Measurements from ENCODE around the gene OR11H6.
"Not testable (repeated sequence)": the region's sequence is repeated elsewhere in the genome, so short reads cannot be mapped to it uniquely, and the experiment has no call there.

The OR11H6 gene, protein sequence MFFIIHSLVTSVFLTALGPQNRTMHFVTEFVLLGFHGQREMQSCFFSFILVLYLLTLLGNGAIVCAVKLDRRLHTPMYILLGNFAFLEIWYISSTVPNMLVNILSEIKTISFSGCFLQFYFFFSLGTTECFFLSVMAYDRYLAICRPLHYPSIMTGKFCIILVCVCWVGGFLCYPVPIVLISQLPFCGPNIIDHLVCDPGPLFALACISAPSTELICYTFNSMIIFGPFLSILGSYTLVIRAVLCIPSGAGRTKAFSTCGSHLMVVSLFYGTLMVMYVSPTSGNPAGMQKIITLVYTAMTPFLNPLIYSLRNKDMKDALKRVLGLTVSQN

DNA sequence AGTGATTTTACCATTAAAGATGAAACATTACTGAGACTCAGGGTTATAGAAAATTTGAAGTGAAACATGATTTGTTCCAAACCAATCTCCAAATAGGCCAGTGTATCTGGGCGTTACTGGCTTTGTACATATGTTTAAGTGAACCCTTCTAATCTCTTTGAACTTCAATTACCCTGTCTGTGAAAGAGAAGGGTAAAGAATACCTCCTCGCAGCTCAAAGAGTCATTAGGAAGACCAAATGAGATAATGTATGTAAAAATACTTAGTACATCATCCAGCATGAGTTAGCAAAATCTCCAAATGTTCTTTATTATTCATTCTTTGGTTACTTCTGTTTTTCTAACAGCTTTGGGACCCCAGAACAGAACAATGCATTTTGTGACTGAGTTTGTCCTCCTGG, at the start of gene OR11H6:
OR11H6 (plus strand) TSS at position 301 of the 400 bp plus-strand sequence; CDS start at position 301, 0 bp downstream.
- DNase-seq: no peak

DNA sequence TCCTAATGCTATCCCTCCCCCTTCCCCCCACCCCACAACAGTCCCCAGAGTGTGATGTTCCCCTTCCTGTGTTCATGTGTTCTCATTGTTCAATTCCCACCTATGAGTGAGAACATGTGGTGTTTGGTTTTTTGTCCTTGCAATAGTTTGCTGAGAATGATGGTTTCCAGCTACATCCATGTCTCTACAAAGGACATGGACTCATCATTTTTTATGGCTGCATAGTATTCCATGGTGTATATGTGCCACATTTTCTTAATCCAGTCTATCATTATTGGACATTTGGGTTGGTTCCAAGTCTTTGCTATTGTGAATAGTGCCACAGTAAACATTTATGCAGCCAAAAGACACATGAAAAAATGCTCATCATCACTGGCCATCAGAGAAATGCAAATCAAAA, 49.3 kb upstream of the OR11H6 start:
- DNase-seq: not testable (repeated sequence)

DNA sequence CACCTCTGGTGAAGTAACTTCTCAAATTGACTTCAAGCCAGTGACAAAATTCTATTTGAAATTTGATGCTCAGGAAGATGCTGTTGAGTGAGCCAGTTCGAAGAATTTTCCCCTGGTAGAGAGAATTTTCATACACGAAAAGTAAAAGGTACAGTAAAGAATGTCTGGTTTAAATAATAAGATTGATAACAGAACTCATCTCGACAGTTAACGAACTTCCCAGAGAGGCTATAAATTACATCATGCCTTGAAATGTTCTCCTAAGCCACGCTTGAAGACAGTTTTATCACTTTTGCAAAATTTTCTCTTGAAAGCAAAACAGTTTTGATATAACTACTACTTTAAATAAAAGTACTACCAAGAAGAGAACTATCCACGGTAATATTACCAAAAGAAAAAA, 47.2 kb upstream of the OR11H6 start:
- DNase-seq: no peak

DNA sequence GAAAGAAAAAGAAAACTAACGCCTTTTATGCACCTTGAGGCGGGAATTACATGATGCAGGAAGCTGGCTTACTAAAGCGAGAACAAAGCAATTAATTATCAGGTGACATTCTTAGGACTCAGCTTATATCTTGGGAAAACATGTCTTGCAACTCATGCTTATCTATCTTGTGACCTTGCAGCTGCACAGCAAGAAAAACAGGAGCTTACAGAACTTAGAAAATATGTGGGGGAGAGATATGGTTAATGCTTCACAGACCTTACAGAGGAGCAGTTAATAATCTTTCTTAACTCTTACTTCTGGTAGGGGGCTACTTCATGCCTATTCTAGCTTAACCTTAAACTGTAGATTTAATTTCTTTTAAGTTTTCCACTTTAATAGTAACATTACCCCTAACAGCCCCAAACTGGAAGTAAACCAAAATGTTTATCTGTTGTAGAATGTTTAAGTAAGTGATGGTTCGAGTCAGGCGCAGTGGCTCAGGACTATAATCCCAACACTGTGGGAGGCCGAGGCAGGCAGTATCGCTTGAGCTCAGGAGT, 46.0 kb upstream of the OR11H6 start:
- no peak for DNase-seq

DNA sequence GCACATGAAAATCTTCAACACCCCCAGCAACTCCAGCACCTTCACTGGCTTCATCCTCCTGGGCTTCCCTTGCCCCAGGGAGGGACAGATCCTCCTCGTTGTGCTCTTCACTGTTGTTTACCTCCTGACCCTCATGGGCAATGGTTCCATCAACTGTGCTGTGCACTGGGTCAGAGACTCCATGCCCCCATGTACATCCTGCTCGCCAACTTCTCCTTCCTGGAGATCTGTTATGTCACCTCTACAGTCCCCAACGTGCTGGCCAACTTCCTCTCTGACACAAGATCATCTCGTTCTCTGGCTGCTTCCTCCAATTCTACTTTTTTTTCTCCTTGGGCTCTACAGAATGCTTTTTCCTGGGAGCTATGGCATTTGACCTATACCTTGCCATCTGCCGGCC, 44.3 kb upstream of the OR11H6 start:
- DNase-seq: no peak

DNA sequence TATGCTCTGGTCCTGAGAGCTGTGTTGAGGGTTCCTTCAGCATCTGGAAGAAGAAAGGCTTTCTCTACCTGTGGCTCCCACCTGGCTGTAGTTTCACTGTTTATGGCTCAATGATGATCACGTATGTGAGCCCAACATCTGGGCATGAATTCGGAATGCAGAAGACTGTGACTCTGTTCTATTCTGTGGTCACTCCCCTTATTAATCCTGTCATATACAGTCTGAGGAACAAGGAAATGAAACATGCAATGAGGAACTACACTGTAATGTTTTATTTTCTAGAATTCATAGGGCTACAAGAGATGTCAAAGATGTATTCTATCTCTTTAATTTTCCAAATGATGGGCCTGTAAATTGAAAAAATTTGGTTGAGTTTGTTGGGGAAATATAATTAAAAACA, 43.6 kb upstream of the OR11H6 start:
- no peak for DNase-seq

DNA sequence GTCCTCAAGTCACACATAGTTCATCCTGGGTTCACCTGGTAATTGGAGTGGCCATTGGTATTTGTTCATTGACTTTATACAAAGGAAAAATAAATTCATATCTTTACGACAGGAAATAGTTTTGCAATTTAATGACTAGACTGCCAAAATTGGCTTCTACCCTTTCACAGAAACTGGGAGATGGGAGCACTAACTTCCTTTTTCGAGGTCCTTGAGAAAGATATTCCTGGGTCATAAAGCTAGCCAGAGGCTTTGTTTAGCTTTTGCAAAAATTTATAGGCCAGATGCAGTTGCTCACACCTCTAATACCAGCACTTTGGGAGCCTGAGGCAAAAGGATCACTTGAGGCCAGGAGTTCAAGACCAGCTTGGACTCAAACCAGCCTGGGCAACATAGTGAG, 43.0 kb upstream of the OR11H6 start:
- DNase-seq: no peak

DNA sequence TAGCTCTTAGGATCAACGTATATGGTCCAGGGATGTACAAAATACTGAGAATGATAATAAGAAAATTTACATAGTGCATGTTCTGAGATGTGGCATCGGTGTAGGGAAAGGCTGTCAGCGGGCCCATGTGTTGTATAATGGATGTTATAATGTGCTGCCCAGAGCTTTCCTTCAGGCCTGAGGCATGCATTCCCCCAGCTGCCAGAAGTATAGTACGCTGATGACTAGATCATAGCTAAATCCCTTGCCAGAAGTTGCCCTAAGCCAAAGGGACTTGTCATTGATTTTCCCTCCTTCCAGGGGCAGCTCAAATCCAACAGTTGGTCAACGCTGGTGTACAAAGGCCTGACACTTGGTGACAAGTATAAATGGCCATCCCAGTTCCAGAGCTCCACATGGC, 39.3 kb upstream of the OR11H6 start:
- DNase-seq: no peak

DNA sequence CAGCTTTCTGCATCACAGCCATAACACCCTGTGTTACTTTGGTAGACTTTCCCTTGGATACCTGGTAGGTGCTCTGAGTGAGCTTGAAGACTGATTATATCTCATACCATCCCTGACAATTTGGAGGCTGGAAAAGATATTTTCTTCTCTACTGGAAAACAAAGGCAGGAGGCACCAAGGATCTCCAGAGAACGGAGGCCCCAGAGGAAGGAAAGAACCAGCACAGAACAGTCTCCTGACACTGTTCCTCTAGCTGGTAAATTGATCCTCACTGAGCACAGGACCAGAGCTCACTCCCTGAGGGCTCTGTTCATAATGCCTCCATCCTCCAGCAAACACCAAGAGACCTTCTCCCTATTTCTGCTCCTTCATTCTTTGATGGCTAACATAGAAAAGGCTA, 32.9 kb upstream of the OR11H6 start, which contains the start of gene OR11G2:
OR11G2 (plus strand) TSS at position 301 of the 400 bp plus-strand sequence. CDS start 6,542 bp downstream, outside the sequence.
- DNase-seq: no peak

DNA sequence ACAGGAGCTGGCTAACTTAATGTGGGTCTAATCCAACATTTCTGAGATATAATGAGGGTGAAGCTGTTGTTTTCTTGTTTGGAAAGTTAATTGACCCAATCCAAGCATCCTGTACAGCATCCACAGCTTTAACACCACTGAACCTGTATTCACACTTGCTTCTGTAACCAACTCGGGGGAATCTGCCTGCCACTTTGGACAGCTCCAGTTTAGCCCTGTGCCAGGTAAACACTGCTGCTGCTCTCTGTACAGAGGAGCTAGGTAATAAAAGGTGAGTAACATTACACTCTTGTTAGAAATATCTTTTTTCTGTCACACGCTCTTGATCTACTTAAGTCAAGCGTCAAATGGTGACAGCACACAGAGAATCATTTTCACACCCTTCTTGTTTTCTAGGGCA, 32.1 kb upstream of the OR11H6 start:
- DNase-seq: no peak

DNA sequence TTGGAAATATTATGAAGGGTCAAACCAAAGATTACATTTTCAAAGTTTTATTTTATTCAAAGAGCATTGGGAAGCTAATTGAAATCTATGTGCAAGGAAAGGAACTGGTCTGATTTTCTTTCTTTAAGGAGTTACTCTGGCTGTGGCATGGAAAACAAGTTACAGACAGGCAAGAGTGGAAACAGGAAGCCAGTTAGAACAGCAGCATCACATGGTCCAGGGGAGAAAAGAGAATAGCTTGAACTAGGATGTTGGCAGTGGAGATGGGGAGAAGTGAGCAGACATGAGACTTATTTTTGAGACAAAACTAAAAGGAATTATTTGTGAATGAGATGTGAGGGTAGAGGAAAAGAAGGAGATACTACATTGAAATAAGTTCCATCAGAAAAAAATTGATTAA, 29.4 kb upstream of the OR11H6 start:
- no peak for DNase-seq

DNA sequence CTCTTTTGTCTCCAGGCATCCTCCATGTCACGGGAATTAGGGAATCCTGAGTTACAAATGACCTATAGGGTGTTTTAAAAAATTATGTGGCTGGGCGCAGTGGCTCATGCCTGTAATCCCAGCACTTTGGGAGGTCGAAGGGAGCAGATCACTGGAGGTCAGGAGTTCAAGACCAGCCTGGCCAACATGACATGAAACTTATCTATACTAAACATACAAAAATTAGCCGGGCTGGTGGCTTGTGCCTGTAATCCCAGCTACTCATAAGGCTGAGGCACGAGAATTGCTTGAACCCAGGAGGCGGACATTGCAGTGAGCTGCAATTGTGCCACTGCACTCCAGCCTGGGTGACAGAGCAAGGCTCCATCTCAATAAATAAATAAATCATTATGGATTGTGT, 28.3 kb upstream of the OR11H6 start:
- not testable (repeated sequence) for DNase-seq

DNA sequence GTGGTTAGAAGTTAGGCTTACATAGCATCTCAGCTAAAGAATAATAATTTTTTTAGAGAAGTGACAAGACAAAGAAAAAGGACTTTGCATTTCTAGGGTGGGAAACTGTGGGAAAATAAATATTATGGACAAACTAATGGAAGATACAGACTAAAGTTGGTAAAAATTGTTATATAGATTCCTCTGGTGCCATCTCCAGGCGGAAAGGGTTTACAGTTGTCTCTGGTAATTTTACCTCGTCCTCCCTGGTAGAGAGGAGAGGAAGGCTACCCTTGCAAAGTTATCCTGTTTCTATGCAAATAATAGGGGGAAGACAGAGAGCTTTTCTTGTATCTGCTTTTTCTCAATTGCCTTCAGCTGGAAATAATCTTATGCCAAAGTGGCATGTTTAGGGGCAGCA, 27.6 kb upstream of the OR11H6 start:
- no peak for DNase-seq

DNA sequence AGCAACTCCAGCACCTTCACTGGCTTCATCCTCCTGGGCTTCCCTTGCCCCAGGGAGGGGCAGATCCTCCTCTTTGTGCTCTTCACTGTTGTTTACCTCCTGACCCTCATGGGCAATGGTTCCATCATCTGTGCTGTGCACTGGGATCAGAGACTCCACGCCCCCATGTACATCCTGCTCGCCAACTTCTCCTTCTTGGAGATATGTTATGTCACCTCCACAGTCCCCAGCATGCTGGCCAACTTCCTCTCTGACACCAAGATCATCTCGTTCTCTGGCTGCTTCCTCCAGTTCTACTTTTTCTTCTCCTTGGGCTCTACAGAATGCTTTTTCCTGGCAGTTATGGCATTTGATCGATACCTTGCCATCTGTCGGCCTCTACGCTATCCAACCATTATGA, 26.1 kb upstream of the OR11H6 start:
- no peak for DNase-seq

DNA sequence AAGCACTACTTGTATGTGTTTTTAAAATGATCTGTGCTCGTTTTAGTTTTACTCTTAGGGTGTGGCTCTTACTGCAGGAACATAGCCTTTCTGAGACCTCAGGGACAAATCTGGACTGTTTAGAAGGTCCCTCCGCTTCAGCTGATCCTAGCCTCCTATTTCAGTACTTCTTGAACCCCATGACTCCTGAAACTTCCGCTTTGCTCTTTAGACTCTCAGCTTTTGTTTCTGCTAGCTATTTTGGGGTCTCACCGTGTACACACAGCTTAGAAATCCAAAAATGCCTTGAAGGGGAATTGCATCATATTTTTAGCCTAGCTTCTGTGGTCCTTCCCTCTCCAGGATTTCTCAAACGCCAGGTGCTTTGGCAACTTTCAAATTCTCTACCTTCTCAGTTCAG, 24.5 kb upstream of the OR11H6 start:
- no peak for DNase-seq

DNA sequence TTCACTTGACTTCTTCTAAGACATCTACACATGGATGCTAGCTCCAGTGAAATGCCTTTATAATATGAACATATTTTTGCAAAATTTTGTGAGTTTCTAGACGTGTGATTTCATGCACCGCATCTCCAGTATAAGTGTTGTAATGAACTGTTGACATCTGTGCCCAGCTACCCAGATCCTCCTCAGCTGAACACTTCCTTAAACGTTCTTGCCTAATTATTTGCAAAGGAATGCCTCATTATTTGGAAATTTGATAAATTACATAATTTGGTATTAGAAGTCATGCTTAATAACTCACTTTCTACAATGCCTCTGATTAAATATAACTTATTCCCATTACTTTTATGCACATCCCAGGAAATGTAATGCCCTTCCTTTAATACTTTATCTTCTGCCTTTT, 18.8 kb upstream of the OR11H6 start:
- DNase-seq: no peak

DNA sequence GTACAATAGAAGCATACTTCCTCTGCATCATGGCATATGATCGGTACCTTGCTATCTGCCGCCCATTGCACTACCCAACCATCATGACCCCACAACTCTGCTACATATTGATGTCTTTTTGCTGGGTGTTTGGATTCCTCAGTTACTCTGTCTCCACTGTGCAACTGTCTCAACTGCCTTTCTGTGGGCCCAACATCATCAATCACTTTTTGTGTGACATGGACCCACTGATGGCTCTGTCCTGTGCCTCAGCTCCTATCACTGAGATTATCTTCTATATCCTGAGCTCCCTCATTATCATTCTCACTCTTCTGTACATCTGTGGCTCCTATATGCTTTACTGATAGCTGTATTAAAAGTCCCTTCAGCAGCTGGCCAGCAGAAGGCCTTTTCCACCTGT, 13.9 kb upstream of the OR11H6 start:
- DNase-seq: no peak

DNA sequence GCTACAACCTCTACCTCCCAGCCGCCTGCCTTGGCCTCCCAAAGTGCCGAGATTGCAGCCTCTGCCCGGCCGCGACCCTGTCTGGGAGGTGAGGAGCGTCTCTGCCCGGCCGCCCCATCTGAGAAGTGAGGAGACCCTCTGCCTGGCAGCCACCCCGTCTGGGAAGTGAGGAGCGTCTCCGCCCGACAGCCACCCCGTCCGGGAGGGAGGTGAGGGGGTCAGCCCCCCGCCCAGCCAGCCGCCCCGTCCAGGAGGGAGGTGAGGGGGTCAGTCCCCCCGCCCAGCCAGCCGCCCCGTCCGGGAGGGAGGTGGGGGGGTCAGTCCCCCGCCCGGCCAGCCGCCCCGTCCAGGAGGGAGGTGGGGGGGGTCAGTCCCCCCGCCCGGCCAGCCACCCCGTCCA, 11.1 kb upstream of the OR11H6 start:
- not testable (repeated sequence) for DNase-seq

DNA sequence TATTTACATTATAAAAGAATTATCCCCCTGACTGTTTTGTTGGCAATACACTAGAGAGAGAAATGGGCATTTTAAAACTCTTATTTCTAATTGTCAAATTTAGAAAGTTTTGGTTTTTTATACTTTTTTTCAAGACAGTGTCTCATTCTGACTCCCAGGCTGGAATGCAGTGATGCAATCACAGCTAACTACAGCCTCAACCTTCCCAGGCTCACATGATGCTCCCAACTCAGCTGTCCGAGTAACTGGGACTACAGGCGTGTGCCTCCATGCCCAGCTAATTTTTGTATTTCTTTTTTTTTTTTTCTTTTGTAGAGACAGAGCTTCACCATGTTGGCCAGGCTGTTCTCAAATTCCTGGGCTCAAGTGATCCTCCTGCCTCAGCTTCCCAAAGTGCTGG, 8.3 kb upstream of the OR11H6 start:
- no peak for DNase-seq

DNA sequence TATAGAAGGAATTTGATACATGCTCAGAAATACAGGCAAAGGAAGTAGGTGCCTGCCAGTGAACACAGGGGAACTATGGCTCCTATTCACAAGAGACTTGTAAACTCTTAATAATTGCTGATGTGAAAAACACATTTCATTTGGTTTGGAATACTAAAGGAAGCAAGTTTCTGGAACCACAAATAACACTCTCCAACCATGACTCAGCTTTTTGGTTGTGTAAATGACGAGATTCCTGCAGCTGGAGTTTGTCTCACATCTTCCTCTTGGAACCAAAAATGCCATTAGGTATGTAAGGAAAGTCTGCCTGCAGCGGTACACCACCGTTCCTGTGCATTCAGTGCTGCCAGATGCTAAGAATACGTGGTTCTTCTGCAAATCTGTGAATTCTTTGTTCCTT, 4.5 kb upstream of the OR11H6 start:
- DNase-seq: no peak

DNA sequence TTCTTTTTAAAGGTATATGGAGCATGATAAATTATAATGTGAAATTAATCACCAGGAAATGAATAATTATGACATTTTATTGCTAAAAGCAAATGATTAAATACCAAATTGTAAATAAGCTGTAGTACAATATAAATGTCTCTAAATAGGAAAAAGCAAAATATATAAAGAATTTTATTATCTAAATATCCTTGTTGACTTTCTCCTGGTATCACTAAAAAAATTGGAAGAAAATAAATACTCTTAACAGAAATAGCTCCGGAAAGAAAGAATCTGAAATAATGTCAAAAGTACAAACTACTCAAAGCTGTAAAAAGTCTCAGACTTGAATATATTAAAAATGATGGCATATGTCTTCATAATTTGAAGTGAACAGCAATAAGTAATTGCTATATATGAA, 5.2 kb downstream of the OR11H6 start, which contains the start of gene OR11H7:
OR11H7 (plus strand) TSS at position 301 of the 400 bp plus-strand sequence.
- DNase-seq: no peak

DNA sequence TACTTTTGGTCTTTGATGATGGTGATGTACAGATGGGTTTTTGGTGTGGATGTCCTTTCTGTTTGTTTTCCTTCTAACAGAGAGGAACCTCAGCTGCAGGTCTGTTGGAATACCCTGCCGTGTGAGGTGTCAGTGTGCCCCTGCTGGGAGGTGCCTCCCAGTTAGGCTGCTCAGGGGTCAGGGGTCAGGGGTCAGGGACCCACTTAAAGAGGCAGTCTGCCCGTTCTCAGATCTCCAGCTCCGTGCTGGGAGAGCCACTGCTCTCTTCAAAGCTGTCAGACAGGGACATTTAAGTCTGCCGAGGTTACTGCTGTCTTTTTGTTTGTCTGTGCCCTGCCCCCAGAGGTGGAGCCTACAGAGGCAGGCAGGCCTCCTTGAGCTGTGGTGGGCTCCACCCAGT, 11.9 kb downstream of the OR11H6 start:
- not testable (repeated sequence) for DNase-seq

DNA sequence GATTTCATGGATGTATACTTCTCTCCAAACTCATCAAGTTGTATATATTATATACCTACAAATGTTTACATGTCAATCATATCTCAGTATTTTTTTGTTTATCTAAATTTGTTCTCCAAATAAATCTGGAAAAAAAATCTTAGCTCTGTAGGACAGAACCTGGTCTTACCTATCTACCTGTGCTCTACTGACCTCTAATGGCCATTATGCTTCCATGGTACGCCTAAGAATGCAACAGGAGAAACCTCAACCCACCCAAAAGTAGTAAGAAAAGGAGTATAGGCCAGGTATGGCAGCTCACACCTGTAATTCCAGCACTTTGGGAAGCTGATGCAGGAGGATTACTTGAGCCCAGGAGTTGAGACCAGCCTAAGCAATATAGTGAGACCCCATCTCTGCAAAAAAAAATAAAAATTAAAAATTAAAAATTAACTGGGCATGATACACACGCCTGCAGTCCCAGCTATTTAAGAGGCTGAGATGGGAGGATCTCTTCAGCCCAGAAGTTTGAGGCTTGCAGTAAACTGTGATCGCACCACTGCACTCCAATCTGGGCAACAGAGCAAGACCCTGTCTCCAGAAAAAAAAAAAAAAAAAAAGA, 24.2 kb downstream of the OR11H6 start:
- DNase-seq: no peak

DNA sequence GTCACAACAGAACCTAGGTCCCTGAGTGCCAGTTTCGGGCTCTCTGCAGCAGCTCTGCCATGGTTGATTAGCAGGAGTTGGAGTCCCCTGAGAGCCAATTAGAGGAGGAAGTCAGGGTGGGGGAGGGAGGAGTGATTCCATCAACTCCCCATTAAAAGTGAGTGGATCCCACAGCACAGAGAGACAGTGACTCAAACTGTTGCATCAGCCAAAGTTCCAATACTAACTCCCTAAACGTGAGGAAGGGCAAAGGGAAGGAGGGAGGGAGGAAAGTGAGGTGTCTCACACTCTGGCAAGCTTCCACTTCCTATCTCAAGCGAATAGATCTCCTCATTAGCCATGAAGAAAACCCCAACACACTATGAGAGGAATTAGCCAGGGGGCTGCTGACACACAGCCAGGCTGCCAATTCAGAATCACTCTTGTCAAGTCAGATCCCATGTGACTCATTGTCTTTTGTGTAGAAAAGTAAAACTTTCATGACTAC, 39.2 kb downstream of the OR11H6 start:
- DNase-seq: no peak

Data from activated naive CD4-positive, alpha-beta T cell treated with anti-CD3 and anti-CD28 coated beads, Interleukin-2, amount 50 U/mL, for 16 hours (primary cell).